A549 (cell line): ENCODE measurements around the gene CCSER1. TPM values are rescaled to one million over a fixed set of nuclear protein-coding genes. Genes with fewer than 3 reads are reported as not detected.
"Not testable (repeated sequence)": the region's sequence is repeated elsewhere in the genome, so short reads cannot be mapped to it uniquely, and the experiment has no call there.

Experiments
- ATAC-seq, 2 experiments: fragments of 200-7000 bp in 1 of 2; fragments of >200 bp in 1 of 2; cut with Nextera tagmentation in 1 of 2; cut with Tn5 transposase in 1 of 2; 3 replicates each; pipeline versions ENCODE4 v1.8.0 to v1.9.1; 2018 to 2020; ENCODE audit warnings: mild to moderate bottlenecking in 1 of 2, moderate library complexity in 1 of 2
- CTCF ChIA-PET: fragments of 300-600 bp; sonication (Branson Sonifier 250); formaldehyde crosslinking; extraction: SDS; loops from one replicate; lab custom pipeline; 2021; ENCODE audit warnings: antibody characterized with exemption, inconsistent platforms; lab: Yijun Ruan, JAX
- POLR2A ChIA-PET: fragments of 350-600 bp; formaldehyde crosslinking; extraction: SDS; loops from one replicate; lab custom pipeline; 2021; ENCODE audit warnings: antibody characterized with exemption, inconsistent platforms; lab: Yijun Ruan, JAX
- DNase-seq, 2 experiments: peaks; one replicate each; pipeline versions ENCODE4 v3.0.0 to v3.0.0-alpha.2; 2011 to 2016; ENCODE audit warnings: low read depth in 1 of 2, low spot score in 1 of 2
- FAIRE-seq: peaks from 2 replicates; lab custom pipeline; 2011; peaks lifted over from hg19 to GRCh38; lab: Jason Lieb, UNC
- H3K27ac ChIP-seq, 2 experiments: fragments of >200 bp; sonication (Bioruptor Twin); formaldehyde crosslinking; 3 replicates each; pipeline ENCODE4 v1.5.1; 2016 to 2017
- H3K4me1 ChIP-seq: fragments of >200 bp; sonication (Bioruptor Twin); formaldehyde crosslinking; 3 replicates; pipeline ENCODE4 v1.6.1; 2016
- H3K4me2 ChIP-seq: fragments of >200 bp; sonication (Bioruptor Twin); formaldehyde crosslinking; 3 replicates; pipeline ENCODE4 v1.6.1; 2016
- H3K4me3 ChIP-seq: fragments of >200 bp; sonication (Bioruptor Twin); formaldehyde crosslinking; 3 replicates; pipeline ENCODE4 v1.5.1; 2016
- H3K9me3 ChIP-seq: fragments of >200 bp; sonication (Bioruptor Twin); formaldehyde crosslinking; 3 replicates; pipeline ENCODE4 v1.6.1; 2016
- CBX8 ChIP-seq: fragments of 200-600 bp; sonication (generic); IDR thresholded peaks from 2 replicates; pipeline ENCODE4 v1.6.1; 2016
- ESRRA ChIP-seq: fragments of 150-350 bp; IDR thresholded peaks from 2 replicates; pipeline ENCODE4 v1.6.1; 2014; ENCODE audit warnings: mild to moderate bottlenecking, low read length, borderline replicate concordance
- FOSB ChIP-seq: fragments of 250-450 bp; sonication (Bioruptor Pico); IDR thresholded peaks from 2 replicates; pipeline ENCODE4 v1.5.0; 2020; ENCODE audit warnings: mild to moderate bottlenecking, moderate library complexity
- KDM1A ChIP-seq: fragments of 200-600 bp; sonication (generic); IDR thresholded peaks from 2 replicates; pipeline ENCODE4 v1.6.1; 2016; ENCODE audit warnings: low read depth, mild to moderate bottlenecking
- MAZ ChIP-seq: fragments of 150-350 bp; IDR thresholded peaks from 2 replicates; pipeline ENCODE4 v1.6.1; 2014; ENCODE audit warnings: antibody characterized with exemption, low read depth, low read length, borderline replicate concordance
- PHF8 ChIP-seq: fragments of 200-600 bp; sonication (generic); IDR thresholded peaks from 2 replicates; pipeline ENCODE4 v1.6.1; 2016; ENCODE audit warnings: low read depth, mild to moderate bottlenecking, antibody characterized with exemption, moderate library complexity, borderline replicate concordance
- POLR2AphosphoS2 ChIP-seq: conservative IDR thresholded peaks from 2 replicates; pipeline ENCODE4 v1.6.1; 2012; ENCODE audit warnings: low read length, improper control_type of control experiment, inconsistent platforms
- RARB ChIP-seq: fragments of 250-450 bp; sonication (Bioruptor Pico); IDR thresholded peaks from 2 replicates; pipeline ENCODE4 v1.8.0; 2021; ENCODE audit warnings: mild to moderate bottlenecking, moderate library complexity
- RFX5 ChIP-seq: fragments of 450-650 bp; IDR thresholded peaks from 2 replicates; pipeline ENCODE4 v1.7.1; 2014; ENCODE audit warnings: antibody characterized with exemption, mild to moderate bottlenecking, moderate library complexity
- RNF2 ChIP-seq: fragments of 200-600 bp; sonication (generic); IDR thresholded peaks from 2 replicates; pipeline ENCODE4 v1.6.1; 2016; ENCODE audit warnings: low read depth, mild to moderate bottlenecking, antibody characterized with exemption, moderate library complexity, borderline replicate concordance
- SMC3 ChIP-seq: fragments of >200 bp; sonication (Bioruptor Twin); formaldehyde crosslinking; IDR thresholded peaks from 3 replicates; pipeline ENCODE4 v1.6.1; 2018; ENCODE audit warnings: inconsistent platforms
- SREBF2 ChIP-seq: fragments of 450-650 bp; IDR thresholded peaks from 2 replicates; pipeline ENCODE4 v1.6.1; 2014; ENCODE audit warnings: mild to moderate bottlenecking, moderate library complexity
- ZC3H11A ChIP-seq: fragments of 450-650 bp; IDR thresholded peaks from 2 replicates; pipeline ENCODE4 v1.6.1; 2014; ENCODE audit warnings: antibody characterized with exemption, mild to moderate bottlenecking
- WGBS: methylation state at CpG from one replicate; pipeline ENCODE4 v1.1.6; 2017; ENCODE audit errors: missing lambda C conversion rate; 5-methylcytosine and 5-hydroxymethylcytosine counted together
- polyA plus RNA-seq, 4 experiments: library from polyadenylated mRNA; depleted of rRNA in 3 of 4; stranded (reverse); fragments of >200 nt; fragmentation: RNase III in 1 of 4; extraction: RNeasy Plus Mini Kit Qiagen cat#74134 plus additional on column Dnase treatment in 1 of 4; gene quantifications; 2 replicates in 3 of 4; 3 replicates in 1 of 4; pipeline ENCODE4 v1.2.3, GENCODE V29; 2011 to 2017
- TF ChIP-seq, protein P1 (sequence below): fragments of 250-450 bp; sonication (Bioruptor Pico); IDR thresholded peaks from 2 replicates; pipeline ENCODE4 v1.5.0; 2021; ENCODE audit warnings: mild to moderate bottlenecking, moderate library complexity, borderline replicate concordance
- TF ChIP-seq, protein P2 (sequence below): IDR thresholded peaks from 2 replicates; pipeline ENCODE4 v1.6.1; 2012; ENCODE audit warnings: low read depth, borderline replicate concordance
- TF ChIP-seq, protein P3 (sequence below): fragments of 200-600 bp; sonication (generic); IDR thresholded peaks from 2 replicates; pipeline ENCODE4 v1.6.1; 2016; ENCODE audit warnings: antibody characterized with exemption, mild to moderate bottlenecking, moderate library complexity

The CCSER1 gene
- polyA plus RNA-seq, 2 of the 4 experiments (the other 2 are of a cell fraction) = 0.06 TPM; not detected in 1

DNA sequence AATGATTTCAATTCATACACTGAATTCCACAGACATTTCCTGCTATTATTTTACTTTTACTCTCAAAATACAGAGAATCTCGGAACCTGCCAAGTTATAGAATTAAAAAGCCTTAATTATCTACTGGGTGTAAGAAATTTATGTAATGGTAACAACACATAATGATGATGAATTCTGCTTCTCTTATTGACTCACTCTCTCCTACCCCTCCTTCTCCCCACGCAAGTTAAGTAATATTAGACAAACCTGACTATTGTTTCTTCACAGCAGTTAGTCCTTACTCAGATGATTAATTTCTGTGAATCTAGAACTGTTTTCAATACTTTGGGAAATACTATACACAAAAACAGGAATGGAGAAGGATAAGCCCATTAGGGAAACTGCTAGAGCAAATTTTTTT is 762.0 kb downstream of the CCSER1 start:
- CTCF ChIA-PET = no interaction called here
- Histone ChIP-seq H3K4me1 (no peaks in the 10 kb centered on the region), H3K4me2 (no peak overlapping the region), H3K27ac (no peak overlapping the region), H3K4me3 (no peak overlapping the region), H3K9me3 (no peaks in the 10 kb centered on the region)
- WGBS = 40% methylated on average over 2 of the region's 2 CpGs
- DNase-seq = no peak
- no peak for FAIRE-seq
- TF ChIP-seq, protein P1, sequence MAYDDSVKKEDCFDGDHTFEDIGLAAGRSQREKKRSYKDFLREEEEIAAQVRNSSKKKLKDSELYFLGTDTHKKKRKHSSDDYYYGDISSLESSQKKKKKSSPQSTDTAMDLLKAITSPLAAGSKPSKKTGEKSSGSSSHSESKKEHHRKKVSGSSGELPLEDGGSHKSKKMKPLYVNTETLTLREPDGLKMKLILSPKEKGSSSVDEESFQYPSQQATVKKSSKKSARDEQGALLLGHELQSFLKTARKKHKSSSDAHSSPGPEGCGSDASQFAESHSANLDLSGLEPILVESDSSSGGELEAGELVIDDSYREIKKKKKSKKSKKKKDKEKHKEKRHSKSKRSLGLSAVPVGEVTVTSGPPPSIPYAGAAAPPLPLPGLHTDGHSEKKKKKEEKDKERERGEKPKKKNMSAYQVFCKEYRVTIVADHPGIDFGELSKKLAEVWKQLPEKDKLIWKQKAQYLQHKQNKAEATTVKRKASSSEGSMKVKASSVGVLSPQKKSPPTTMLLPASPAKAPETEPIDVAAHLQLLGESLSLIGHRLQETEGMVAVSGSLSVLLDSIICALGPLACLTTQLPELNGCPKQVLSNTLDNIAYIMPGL (CRISPR knock-in tag) = no peak
- TF ChIP-seq RARB (CRISPR knock-in tag) (no peak), MAZ (no peak), CBX8 (no peak), FOSB (no peak), POLR2AphosphoS2 (no peak), ESRRA (no peak)
- no peak for ATAC-seq
- POLR2A ChIA-PET = no interaction called here

DNA sequence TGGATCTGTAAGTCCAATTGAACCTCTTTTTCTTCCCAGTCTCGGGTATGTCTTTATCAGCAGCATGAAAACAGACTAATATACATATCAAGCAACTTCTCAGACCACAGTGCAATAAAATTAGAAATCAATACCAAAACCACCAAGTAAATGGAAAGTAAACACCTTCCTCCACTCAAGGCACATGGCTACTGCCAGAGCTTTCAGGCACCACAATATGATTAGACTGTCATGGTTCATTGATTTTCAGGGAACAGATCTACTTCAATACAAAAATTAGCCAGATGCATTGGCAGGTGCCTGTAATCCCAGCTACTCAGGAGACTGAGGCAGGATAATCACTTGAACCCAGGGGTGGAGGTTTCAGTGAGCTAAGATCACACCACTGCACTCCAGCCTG is 776.2 kb downstream of the CCSER1 start:
- CTCF ChIA-PET, ATAC-seq, H3K4me3 ChIP-seq, DNase-seq, FAIRE-seq, H3K4me2 ChIP-seq, H3K9me3 ChIP-seq, POLR2A ChIA-PET, H3K27ac ChIP-seq, H3K4me1 ChIP-seq: not testable (repeated sequence)
- 7% methylated on average over 1 of the region's 1 CpG for WGBS

DNA sequence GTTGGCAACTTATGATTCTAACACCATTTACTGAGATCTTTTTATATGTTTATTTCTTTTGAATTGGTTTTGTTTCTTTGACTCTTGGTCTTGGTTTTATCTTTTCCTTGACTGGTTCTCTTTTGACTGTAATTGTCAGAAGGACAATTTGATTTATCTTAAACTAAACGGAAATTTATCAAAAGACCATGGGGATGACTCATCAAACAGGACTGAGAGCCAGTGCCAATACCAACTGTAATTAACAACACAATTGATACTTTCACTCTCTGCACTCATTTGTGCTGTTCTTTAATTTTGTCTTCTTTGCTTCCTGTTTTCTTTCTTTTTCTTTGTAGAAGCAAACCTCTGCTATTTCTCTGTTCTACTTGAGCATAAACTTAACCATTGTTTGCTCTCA is 776.8 kb downstream of the CCSER1 start:
- WGBS = 23% methylated on average over 1 of the region's 1 CpG
- CTCF ChIA-PET = interaction anchor here (0.9 kb wide), 1 partner anchor 8 kb away, joined by 3 read pairs; no protein-coding TSS in a partner anchor
- H3K27ac ChIP-seq = no peak overlapping the region
- POLR2A ChIA-PET = no interaction called here
- ATAC-seq (no peak), DNase-seq (no peak), FAIRE-seq (no peak)
- H3K4me1 ChIP-seq = no peaks in the 10 kb centered on the region
- H3K4me3 ChIP-seq = no peak overlapping the region
- no peaks in the 10 kb centered on the region for H3K9me3 ChIP-seq
- no peak for TF ChIP-seq PHF8
- TF ChIP-seq RFX5 = no peak
- no peak for TF ChIP-seq KDM1A
- no peak for TF ChIP-seq RNF2
- no peak for TF ChIP-seq SREBF2
- TF ChIP-seq, protein P2, sequence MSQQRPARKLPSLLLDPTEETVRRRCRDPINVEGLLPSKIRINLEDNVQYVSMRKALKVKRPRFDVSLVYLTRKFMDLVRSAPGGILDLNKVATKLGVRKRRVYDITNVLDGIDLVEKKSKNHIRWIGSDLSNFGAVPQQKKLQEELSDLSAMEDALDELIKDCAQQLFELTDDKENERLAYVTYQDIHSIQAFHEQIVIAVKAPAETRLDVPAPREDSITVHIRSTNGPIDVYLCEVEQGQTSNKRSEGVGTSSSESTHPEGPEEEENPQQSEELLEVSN = no peak
- TF ChIP-seq SMC3 = no peak
- TF ChIP-seq ZC3H11A = no peak
- TF ChIP-seq, protein P3, sequence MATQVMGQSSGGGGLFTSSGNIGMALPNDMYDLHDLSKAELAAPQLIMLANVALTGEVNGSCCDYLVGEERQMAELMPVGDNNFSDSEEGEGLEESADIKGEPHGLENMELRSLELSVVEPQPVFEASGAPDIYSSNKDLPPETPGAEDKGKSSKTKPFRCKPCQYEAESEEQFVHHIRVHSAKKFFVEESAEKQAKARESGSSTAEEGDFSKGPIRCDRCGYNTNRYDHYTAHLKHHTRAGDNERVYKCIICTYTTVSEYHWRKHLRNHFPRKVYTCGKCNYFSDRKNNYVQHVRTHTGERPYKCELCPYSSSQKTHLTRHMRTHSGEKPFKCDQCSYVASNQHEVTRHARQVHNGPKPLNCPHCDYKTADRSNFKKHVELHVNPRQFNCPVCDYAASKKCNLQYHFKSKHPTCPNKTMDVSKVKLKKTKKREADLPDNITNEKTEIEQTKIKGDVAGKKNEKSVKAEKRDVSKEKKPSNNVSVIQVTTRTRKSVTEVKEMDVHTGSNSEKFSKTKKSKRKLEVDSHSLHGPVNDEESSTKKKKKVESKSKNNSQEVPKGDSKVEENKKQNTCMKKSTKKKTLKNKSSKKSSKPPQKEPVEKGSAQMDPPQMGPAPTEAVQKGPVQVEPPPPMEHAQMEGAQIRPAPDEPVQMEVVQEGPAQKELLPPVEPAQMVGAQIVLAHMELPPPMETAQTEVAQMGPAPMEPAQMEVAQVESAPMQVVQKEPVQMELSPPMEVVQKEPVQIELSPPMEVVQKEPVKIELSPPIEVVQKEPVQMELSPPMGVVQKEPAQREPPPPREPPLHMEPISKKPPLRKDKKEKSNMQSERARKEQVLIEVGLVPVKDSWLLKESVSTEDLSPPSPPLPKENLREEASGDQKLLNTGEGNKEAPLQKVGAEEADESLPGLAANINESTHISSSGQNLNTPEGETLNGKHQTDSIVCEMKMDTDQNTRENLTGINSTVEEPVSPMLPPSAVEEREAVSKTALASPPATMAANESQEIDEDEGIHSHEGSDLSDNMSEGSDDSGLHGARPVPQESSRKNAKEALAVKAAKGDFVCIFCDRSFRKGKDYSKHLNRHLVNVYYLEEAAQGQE = no peak
- no peak overlapping the region for H3K4me2 ChIP-seq
